ENCODE data around the gene MAP4K5. TPM values are rescaled to one million over a fixed set of nuclear protein-coding genes. Genes with fewer than 3 reads are reported as not detected.

Gene MAP4K5
- polyA plus RNA-seq (2011; rRNA removed), result 18.7 and 20.0 TPM in 2 replicates
- polyA plus RNA-seq (2012; cell fraction: cytosol; rRNA removed), result 14.5 TPM in 2 replicates
- 15.9 and 35.3 TPM in 2 replicates for polyA plus RNA-seq (2012; cell fraction: nucleus; rRNA removed)
- 28.8 to 32.9 TPM (median 30.8 TPM) in 3 replicates for polyA plus RNA-seq (2017; fragmentation: RNase III; extraction: RNeasy Plus Mini Kit Qiagen cat#74134 plus additional on column Dnase treatment)
- 9.1 and 11.1 TPM in 2 replicates for polyA minus RNA-seq (2011; rRNA and poly(A)+ RNA removed)

DNA sequence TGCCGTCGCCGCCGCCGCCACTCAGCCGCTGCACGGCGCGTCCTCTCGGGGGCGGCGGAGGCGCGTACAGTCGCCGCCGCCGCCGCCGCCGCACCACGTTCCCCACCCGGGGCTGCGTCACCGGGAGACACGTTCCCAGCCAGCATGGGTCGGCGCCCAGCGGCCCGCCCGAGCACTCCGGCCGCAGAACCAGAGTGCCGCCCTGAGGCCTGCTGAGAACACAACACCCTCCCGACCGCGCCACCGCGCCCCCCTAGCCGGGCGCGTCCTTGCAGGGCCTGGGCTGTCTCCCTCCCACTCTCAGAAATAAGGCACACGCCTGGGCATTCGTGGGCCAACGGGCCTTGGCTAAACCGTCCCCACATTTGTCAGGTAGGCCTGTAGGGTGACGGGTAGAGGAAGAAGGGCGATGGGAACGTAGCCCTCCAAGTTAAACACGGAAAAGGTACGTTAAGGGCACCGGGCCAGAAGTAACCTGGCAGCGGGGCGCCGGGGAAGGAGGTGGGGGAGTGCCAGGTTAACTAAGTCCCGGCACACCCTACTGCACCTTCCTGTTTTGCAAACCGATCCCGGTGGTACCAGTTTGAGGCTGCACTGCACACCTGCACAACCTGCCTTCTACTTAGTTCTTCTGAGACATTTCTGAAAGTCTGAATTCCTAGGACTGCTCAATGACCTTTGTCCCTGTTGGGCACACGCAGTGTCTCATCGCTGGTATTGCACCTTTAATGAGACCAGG is at the start of gene MAP4K5:
Gene MAP4K5 (minus strand): TSS at position 68 of the 739 bp plus-strand sequence. CDS start 520 bp downstream, outside the sequence.
- H3K4me3 ChIP-seq, result peak within 1 kb of the TSS; percentile 83
- 3% methylated on average over 28 of the region's 60 CpGs for WGBS (ENCODE audit: missing lambda C conversion rate)
- POLR2A ChIA-PET, result interaction anchor here (1.0 to 1.2 kb wide), 2 partner anchors 212 to 220 kb away, joined by 3 to 11 read pairs; partner anchors contain the start of genes DMAC2L and L2HGDH
- DNase-seq (ENCODE audit: low read depth in 1 of 2, low spot score in 1 of 2) (peak; percentile 79 to 93), FAIRE-seq (no peak), ATAC-seq (peak; percentile 96)
- CTCF ChIA-PET, result interaction anchor here (0.5 to 1.4 kb wide), 33 partner anchors 8 to 900 kb away, joined by 3 to 10 read pairs (median 3); partner anchors contain the start of genes CDKL1, DMAC2L and L2HGDH
- H3K4me2 ChIP-seq, result peak within 1 kb of the TSS; percentile 88
- H3K9me3 ChIP-seq, result no peaks in the 10 kb centered on the region
- H3K4me1 ChIP-seq, result peaks cover 38% of the 10 kb centered on the region
- H3K27ac ChIP-seq, result peak within 1 kb of the TSS; percentile 94 to 99
- TF ChIP-seq SMC3 (IDR thresholded peaks at IDR 0.05) (peak; percentile 92), ZFP36 (IDR thresholded peaks at IDR 0.05; ENCODE audit: borderline replicate concordance, partially characterized antibody) (no peak), HOXB5 (CRISPR knock-in tag; IDR thresholded peaks at IDR 0.05) (no peak), CHD2 (IDR thresholded peaks at IDR 0.05; ENCODE audit: low read length, partially characterized antibody) (no peak), MYC (IDR thresholded peaks at IDR 0.05; ENCODE audit: borderline replicate concordance, low read length) (peak; percentile 78; the same call in 1 of the 2 replicates), EHMT2 (IDR thresholded peaks at IDR 0.05; ENCODE audit: low read depth) (no peak), POLR2A (IDR thresholded peaks at IDR 0.05; ENCODE audit: low read length) (peak; percentile 53), FOXS1 (CRISPR knock-in tag; IDR thresholded peaks at IDR 0.05) (no peak), JUN (IDR thresholded peaks at IDR 0.05) (peak in 1 of 2 experiments; percentile 85; a peak in 2 of 5 replicates), RCOR1 (IDR thresholded peaks at IDR 0.05; ENCODE audit: low read depth, low read length) (no peak), EHF (CRISPR knock-in tag; IDR thresholded peaks at IDR 0.05) (no peak), NPAS2 (CRISPR knock-in tag; IDR thresholded peaks at IDR 0.05; ENCODE audit: borderline replicate concordance) (no peak), SREBF2 (IDR thresholded peaks at IDR 0.05) (no peak), POLR2AphosphoS2 (conservative IDR thresholded peaks at IDR 0.05; ENCODE audit: low read length) (no peak), ZNF302 (CRISPR knock-in tag; IDR thresholded peaks at IDR 0.05) (no peak), PHF8 (IDR thresholded peaks at IDR 0.05; ENCODE audit: borderline replicate concordance, low read depth) (no peak), FOSL2 (IDR thresholded peaks at IDR 0.05) (no peak), FOSL2 (CRISPR knock-in tag; IDR thresholded peaks at IDR 0.05) (peak; percentile 34; the same call in 1 of the 2 replicates), RAD21 (conservative IDR thresholded peaks at IDR 0.05 in 1 of 2, IDR thresholded peaks at IDR 0.05 in 1 of 2) (peak; percentile 94 to 99)
- TF ChIP-seq, protein P1, sequence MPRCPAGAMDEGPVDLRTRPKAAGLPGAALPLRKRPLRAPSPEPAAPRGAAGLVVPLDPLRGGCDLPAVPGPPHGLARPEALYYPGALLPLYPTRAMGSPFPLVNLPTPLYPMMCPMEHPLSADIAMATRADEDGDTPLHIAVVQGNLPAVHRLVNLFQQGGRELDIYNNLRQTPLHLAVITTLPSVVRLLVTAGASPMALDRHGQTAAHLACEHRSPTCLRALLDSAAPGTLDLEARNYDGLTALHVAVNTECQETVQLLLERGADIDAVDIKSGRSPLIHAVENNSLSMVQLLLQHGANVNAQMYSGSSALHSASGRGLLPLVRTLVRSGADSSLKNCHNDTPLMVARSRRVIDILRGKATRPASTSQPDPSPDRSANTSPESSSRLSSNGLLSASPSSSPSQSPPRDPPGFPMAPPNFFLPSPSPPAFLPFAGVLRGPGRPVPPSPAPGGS (IDR thresholded peaks at IDR 0.05), result no peak
- TF ChIP-seq, protein P2, sequence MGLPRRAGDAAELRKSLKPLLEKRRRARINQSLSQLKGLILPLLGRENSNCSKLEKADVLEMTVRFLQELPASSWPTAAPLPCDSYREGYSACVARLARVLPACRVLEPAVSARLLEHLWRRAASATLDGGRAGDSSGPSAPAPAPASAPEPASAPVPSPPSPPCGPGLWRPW (IDR thresholded peaks at IDR 0.05), result no peak
- TF ChIP-seq, protein P3, sequence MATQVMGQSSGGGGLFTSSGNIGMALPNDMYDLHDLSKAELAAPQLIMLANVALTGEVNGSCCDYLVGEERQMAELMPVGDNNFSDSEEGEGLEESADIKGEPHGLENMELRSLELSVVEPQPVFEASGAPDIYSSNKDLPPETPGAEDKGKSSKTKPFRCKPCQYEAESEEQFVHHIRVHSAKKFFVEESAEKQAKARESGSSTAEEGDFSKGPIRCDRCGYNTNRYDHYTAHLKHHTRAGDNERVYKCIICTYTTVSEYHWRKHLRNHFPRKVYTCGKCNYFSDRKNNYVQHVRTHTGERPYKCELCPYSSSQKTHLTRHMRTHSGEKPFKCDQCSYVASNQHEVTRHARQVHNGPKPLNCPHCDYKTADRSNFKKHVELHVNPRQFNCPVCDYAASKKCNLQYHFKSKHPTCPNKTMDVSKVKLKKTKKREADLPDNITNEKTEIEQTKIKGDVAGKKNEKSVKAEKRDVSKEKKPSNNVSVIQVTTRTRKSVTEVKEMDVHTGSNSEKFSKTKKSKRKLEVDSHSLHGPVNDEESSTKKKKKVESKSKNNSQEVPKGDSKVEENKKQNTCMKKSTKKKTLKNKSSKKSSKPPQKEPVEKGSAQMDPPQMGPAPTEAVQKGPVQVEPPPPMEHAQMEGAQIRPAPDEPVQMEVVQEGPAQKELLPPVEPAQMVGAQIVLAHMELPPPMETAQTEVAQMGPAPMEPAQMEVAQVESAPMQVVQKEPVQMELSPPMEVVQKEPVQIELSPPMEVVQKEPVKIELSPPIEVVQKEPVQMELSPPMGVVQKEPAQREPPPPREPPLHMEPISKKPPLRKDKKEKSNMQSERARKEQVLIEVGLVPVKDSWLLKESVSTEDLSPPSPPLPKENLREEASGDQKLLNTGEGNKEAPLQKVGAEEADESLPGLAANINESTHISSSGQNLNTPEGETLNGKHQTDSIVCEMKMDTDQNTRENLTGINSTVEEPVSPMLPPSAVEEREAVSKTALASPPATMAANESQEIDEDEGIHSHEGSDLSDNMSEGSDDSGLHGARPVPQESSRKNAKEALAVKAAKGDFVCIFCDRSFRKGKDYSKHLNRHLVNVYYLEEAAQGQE (IDR thresholded peaks at IDR 0.05), result no peak
- TF ChIP-seq, protein P4, sequence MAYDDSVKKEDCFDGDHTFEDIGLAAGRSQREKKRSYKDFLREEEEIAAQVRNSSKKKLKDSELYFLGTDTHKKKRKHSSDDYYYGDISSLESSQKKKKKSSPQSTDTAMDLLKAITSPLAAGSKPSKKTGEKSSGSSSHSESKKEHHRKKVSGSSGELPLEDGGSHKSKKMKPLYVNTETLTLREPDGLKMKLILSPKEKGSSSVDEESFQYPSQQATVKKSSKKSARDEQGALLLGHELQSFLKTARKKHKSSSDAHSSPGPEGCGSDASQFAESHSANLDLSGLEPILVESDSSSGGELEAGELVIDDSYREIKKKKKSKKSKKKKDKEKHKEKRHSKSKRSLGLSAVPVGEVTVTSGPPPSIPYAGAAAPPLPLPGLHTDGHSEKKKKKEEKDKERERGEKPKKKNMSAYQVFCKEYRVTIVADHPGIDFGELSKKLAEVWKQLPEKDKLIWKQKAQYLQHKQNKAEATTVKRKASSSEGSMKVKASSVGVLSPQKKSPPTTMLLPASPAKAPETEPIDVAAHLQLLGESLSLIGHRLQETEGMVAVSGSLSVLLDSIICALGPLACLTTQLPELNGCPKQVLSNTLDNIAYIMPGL (CRISPR knock-in tag; IDR thresholded peaks at IDR 0.05; ENCODE audit: borderline replicate concordance), result no peak
- TF ChIP-seq, protein P5, sequence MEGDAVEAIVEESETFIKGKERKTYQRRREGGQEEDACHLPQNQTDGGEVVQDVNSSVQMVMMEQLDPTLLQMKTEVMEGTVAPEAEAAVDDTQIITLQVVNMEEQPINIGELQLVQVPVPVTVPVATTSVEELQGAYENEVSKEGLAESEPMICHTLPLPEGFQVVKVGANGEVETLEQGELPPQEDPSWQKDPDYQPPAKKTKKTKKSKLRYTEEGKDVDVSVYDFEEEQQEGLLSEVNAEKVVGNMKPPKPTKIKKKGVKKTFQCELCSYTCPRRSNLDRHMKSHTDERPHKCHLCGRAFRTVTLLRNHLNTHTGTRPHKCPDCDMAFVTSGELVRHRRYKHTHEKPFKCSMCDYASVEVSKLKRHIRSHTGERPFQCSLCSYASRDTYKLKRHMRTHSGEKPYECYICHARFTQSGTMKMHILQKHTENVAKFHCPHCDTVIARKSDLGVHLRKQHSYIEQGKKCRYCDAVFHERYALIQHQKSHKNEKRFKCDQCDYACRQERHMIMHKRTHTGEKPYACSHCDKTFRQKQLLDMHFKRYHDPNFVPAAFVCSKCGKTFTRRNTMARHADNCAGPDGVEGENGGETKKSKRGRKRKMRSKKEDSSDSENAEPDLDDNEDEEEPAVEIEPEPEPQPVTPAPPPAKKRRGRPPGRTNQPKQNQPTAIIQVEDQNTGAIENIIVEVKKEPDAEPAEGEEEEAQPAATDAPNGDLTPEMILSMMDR (IDR thresholded peaks at IDR 0.05), result peak; percentile 96
- TF ChIP-seq, protein P6, sequence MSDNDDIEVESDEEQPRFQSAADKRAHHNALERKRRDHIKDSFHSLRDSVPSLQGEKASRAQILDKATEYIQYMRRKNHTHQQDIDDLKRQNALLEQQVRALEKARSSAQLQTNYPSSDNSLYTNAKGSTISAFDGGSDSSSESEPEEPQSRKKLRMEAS (IDR thresholded peaks at IDR 0.05), result peak; percentile 85
- TF ChIP-seq, protein P7, sequence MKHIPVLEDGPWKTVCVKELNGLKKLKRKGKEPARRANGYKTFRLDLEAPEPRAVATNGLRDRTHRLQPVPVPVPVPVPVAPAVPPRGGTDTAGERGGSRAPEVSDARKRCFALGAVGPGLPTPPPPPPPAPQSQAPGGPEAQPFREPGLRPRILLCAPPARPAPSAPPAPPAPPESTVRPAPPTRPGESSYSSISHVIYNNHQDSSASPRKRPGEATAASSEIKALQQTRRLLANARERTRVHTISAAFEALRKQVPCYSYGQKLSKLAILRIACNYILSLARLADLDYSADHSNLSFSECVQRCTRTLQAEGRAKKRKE (CRISPR knock-in tag; IDR thresholded peaks at IDR 0.05; ENCODE audit: low read depth), result no peak
- TF ChIP-seq, protein P8, sequence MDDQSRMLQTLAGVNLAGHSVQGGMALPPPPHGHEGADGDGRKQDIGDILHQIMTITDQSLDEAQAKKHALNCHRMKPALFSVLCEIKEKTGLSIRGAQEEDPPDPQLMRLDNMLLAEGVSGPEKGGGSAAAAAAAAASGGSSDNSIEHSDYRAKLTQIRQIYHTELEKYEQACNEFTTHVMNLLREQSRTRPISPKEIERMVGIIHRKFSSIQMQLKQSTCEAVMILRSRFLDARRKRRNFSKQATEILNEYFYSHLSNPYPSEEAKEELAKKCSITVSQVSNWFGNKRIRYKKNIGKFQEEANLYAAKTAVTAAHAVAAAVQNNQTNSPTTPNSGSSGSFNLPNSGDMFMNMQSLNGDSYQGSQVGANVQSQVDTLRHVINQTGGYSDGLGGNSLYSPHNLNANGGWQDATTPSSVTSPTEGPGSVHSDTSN (IDR thresholded peaks at IDR 0.05), result no peak

All from A549 (cell line).